Prostate gland (tissue), 2 donors: ENCODE measurements around the gene CEACAM21.

Experiments
- CTCF ChIP-seq, 4 experiments: fragments of 200-600 bp in 2 of 4; fragments of 450-650 bp in 2 of 4; sonication (generic) in 2 of 4; IDR thresholded peaks; 1 replicate in 3 of 4; 2 replicates in 1 of 4; pipeline ENCODE4 v1.5.1; 2016 to 2019; ENCODE audit warnings: antibody characterized with exemption in 4 of 4, mild to moderate bottlenecking in 2 of 4, moderate library complexity in 2 of 4
- POLR2AphosphoS5 ChIP-seq: sonication (generic); formaldehyde crosslinking; IDR thresholded peaks from one replicate; pipeline ENCODE4 v1.6.1; 2017; ENCODE audit warnings: antibody characterized with exemption

GRCh38 chr19:41607668-41608067 lies 31.7 kb downstream of the CEACAM21 start:
- no peak for TF ChIP-seq POLR2AphosphoS5
- TF ChIP-seq CTCF (IDR thresholded peaks at IDR 0.05): no peak
